HG03571 (cell line): ENCODE data around the gene PCCA.
"Not testable (repeated sequence)": the region's sequence is repeated elsewhere in the genome, so short reads cannot be mapped to it uniquely, and the experiment has no call there.

Experiments used
- ATAC-seq: cut with Tn5 transposase; IDR thresholded peaks from one replicate; pipeline ENCODE4 v1.9.1; 2021; ENCODE audit not compliant: unreplicated experiment

Gene PCCA

GRCh38 chr13:100088644-100089464, at the start of gene PCCA:
TSS of gene PCCA (plus strand) at chr13:100089093. CDS start at chr13:100089121, 28 bp downstream.
- ATAC-seq: peak; percentile 98

- ATAC-seq: no peak
Observed at GRCh38 chr13:100039740-100040139, 49.2 kb upstream of the PCCA start.

- no peak for ATAC-seq
Observed at GRCh38 chr13:100040196-100040595, 48.7 kb upstream of the PCCA start.

GRCh38 chr13:100044936-100045335, 44.0 kb upstream of the PCCA start:
- no peak for ATAC-seq

- ATAC-seq: no peak
Observed at GRCh38 chr13:100045355-100045754, 43.5 kb upstream of the PCCA start.

GRCh38 chr13:100051070-100051469, 37.8 kb upstream of the PCCA start:
- no peak for ATAC-seq

DNA sequence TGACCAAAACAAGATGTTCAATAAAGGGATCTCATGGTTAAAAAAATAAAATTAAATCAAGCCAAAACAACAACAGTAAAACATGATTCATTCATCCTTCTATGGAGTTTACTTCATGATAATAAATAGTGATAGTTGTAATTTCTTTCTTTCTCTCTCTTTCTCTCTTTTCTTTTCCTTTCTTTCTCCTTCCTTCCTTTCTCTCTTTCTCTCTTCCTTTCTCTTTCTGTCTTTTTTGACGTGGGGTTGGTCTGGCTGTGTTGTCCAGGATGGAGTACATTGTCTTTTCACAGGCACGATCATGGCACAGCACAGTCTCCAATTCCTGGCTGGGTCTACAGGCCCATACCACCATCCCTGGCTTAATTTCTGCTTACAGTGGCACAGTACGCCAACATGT, 29.1 kb upstream of the PCCA start:
- no peak for ATAC-seq

GRCh38 chr13:100063333-100063732, 25.6 kb upstream of the PCCA start:
- no peak for ATAC-seq

GRCh38 chr13:100063906-100064305, 25.0 kb upstream of the PCCA start:
- ATAC-seq: no peak

DNA sequence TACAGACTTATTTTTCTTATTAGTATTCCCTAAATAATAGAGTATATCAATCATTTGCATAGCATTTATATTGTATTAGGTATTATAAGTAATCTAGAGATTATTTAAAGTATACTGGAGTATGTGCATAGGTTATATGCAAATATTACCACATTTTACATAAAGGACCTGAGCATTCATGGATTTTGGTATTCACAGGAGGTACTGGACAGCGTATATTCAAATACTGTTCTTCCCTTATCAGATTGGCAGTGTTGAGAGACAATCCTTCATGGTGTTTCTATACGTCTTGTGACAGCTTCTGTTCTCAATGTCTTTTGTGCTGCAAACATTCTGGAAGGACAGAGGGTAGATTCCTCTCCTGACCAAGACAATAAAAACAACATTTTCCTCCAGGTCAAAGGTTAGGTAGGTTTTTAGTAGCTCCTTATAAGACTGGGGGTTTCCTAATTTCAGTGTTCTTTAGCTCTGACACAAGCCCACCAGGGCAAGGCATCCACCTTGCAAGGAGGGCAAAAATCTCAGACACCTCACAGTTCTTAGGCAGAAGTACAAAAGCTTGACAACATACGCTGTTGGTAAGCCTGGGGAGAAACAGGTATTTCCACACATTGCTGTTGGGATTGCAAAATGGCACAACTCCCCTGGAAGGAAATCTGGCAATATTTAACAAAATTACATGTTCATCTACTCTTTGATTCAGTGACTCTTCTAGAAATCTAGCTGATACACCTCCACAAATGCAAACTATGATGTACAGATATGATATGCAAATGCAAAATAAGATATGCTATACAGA, 20.6 kb upstream of the PCCA start:
- ATAC-seq: no peak

- no peak for ATAC-seq
Observed at GRCh38 chr13:100069278-100069677, 19.6 kb upstream of the PCCA start.

DNA sequence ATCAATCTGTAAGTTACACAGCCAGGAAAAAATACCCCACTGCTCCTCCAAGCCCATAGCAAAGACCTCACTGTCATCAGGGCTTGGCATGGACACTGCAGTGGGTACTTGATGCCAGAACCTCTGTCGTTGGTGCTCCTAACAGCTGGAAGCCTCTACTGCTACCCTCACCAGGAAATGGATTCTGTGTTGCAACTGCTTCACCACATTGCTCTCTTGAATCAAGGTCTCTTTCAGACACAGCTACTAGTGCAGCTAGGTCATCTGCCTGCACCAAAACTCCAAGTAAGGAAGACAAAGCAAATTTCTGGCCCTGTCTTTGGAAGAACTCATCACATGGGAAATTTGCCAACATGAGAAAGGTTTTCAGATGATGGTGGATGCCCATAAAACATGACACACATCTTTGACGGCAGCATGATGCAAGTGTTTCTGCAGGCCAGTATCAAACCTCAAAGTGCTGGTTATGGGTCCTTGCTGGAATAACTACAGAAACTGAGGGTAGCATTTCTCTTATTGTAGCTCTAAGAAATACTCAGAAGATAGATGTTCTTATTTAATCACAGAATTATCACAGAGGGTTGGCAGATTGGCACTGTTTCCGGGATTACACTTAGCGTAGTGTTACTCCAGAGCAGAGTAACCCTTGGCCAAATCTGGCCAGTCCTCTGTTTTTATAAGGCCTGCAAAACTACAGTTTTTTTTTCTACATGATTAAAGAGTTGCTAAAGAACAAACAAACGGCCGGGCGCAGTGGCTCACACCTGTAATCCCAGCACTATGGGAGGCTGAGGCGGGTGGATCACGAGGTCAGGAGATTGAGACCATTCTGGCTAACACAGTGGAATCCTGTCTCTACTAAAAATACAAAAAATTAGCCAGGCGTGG, 12.9 kb upstream of the PCCA start:
- ATAC-seq: no peak

GRCh38 chr13:100079003-100079402, 9.9 kb upstream of the PCCA start:
- ATAC-seq: not testable (repeated sequence)

DNA sequence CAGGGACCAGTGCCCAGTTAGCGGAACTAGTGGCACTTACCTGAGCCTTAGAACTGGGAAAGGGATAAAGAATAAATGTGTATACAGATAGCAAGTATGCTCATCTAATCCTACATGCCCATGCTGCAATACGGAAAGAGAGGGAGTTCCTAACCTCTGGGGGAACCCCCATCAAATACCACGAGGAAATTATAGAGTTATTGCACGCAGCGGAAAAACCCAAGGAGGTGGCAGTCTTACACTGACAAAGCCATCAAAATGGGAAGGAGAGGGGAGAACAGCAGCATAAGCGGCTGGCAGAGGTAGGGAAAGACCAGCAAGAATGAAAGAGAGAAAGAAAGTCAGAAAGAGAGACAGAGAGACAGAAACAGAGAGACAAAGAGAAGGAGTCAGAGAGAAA, 5.5 kb upstream of the PCCA start:
- not testable (repeated sequence) for ATAC-seq

DNA sequence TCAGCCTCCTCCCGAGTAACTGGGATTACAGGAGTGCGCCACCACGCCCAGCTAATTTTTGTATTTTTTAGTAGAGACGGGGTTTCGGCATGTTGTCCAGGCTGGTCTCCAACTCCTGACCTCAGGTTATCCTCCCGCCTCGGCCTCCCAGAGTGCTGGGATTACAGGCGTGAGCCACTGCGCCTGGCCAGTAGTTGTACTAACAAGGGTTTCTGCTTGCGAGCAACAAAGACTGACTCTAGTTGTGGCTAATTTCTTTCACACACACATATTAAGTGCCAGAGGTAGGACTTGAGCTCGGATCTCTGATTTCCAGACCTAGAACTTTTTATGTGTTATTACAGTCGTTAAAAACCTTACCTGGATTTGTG, 635 bp upstream of the PCCA start:
- ATAC-seq: no peak

DNA sequence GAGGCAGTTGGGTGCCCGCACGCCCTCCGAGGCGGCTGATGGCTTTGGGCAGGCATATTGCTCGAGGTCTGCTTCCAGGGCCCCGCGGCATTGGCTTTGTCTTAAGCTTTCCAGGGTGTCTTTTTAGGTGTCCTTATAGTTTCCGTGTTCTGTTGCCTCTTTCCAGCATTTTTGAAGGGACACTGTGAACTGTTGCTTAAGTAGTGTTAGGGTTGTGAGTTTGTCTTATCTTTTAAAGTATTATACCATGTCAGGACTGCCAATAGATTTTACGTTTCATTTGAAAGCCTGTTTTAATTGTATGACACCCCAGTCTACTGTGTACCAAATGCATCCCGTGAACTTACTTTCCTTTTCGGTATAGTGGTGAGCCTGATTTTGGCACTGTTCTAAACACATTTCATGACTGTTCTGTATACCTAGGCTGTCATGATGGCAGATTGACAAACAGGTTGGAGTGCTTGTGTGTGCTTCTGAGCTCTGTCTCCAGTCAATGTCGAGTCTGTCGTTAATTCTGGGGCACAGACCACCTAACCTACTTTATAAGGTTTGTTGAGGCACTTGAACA, 656 bp downstream of the PCCA start:
- peak; percentile 22 for ATAC-seq

GRCh38 chr13:100090861-100091260, 2.0 kb downstream of the PCCA start:
- no peak for ATAC-seq

DNA sequence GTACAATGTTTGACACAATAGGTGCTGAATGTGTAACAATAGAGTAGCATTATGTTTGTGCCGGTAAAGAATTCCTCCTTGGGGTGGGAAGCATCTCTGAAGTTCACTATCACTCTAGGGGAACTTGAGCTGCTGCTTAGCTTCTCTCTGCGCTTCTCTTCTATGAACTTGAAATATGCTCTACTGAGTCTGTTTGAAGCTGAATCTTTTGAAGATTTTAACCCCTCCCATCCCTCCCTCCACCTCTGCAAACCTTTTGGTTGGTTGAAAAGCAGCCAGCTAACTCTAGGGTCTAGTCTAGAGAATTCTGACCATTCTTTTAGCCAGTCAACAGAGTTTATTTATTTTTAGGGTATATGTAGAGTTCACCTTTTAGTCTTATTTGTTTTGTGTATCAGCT, 2.5 kb downstream of the PCCA start:
- ATAC-seq: no peak

DNA sequence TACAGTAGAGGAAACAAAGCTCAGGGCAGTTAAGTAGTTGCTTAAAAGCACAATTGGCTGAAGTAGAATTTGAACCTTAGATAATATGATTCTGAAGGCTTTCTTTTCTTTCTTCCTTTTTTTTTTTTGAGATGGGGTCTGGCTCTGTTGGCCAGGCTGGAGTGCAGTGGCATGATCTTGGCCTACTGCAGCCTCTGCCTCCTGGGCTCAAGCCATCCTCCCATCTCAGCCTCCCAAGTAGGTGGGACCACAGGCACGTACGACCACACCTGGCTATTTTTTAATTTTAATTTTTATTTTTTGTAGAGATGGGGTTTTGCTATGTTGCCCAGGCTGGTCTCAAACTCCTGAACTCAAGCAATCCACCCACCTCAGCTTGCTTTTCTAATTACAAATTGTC, 3.4 kb downstream of the PCCA start:
- not testable (repeated sequence) for ATAC-seq

DNA sequence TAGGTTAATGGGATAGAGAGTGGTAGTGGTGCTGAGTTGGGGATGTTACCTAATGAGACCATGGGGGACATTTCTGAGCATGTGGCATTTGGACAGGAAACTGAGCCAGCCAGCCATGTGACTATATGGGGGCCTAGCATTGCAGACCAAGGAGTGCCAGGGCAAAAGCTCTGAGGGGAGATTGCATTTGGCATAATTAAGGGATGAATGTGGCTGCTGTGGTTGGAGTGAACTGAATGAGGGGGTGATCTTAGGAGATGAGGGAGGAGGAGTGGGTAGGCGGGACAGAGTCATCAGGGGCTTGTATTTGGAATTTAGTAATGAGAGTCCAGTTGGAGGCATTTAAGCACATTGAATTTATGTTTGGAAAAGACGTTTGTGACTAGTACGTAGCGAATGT, 6.6 kb downstream of the PCCA start:
- ATAC-seq: no peak

- no peak for ATAC-seq
Observed at GRCh38 chr13:100096526-100096925, 7.6 kb downstream of the PCCA start.
